Umbilical cord (tissue), 2 donors: ENCODE data around the gene LSG1. TPM values are rescaled to one million over a fixed set of nuclear protein-coding genes. Genes with fewer than 3 reads are reported as not detected.
"Not testable (repeated sequence)": the region's sequence is repeated elsewhere in the genome, so short reads cannot be mapped to it uniquely, and the experiment has no call there.

ENCODE experiments used
- DNase-seq: peaks from one replicate; pipeline ENCODE4 v3.0.0-alpha.2; 2015; ENCODE audit warnings: low spot score
- total RNA-seq: library from RNA; depleted of rRNA; stranded (reverse); fragments of >200 nt; gene quantifications from one replicate; pipeline ENCODE4 v1.2.3, GENCODE V29; 2014; ENCODE audit warnings: low replicate concordance; ENCODE audit not compliant: insufficient read depth

LSG1 gene
- total RNA-seq, 1 donor from 2014 or later: 34.9 TPM

DNA sequence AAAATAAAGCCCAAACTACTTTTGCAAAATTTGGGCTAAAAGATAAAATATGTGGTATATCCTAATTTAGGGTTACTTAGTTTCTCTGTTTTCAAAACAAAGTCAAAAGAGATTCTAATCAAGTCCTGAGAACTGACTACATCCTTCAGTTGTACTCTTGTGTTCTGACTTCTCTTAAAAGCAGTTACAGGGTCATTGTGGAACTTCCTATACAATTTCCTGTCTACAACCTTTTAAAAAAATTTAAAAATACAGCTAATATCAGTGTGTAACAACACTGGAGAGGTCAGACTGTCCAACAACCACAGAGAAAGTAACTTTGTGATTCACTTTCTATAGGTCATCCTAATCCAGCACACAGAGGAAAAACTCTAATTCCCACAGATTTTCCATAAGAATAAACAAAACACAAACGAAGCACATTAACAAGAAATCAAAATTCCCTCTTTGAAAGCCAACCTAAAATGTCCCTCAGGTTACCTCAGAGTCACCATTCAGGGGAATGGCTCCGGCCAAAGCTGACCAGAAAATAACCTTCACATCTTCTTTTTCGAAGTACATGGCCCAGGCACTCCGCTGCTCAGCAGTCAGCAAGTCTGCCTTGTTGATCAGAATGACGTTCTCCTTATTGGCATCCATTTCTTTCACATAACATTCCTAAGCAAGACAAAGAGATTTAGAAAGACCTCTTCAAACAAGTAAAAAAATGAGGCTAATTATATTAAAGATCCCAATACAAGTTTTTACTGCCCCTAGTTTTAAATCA is 13.3 kb downstream of the LSG1 start:
- no peak for DNase-seq

- DNase-seq: no peak
Observed at GRCh38 chr3:194657439-194657838, 14.6 kb downstream of the LSG1 start.

GRCh38 chr3:194654443-194654842 is 17.5 kb downstream of the LSG1 start:
- no peak for DNase-seq

DNA sequence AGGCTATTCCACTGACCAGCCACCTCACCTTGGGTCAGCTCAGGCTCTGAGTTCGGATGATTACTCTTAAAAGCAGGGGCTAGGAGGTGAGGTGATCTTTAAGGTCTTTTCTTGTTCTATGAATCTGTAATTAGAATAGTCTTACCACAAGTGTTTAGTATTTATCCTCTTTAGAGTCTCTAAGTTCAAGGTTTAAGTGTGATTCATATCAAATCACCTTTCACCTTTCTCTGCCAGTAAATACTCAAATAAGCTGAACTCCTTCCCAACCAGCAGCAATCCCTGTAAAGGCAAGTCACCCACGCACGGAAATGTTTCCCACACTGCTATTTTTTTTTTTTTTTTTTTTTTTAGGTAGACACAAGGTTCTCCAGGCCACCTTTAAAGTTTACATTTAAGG is 24.2 kb downstream of the LSG1 start:
- DNase-seq: no peak

DNA sequence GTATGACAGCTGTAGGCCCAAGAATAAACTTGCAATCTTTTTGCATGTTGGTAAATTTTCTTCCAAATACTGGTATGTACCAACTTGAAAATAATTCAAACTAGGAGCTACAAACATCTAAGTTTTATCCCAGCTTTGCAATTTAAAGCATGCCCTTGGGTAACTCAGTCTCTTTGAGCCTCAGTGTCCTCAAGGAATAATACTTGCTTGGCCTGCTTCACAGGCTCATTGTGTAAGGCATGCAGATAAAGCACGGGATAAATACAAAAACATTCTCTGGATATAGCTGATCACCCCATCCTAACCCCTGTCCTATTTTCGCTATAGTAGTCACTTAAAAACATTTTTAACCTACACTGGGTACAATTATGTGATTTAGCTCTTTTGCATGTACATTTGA is 29.2 kb downstream of the LSG1 start:
- DNase-seq: no peak

DNA sequence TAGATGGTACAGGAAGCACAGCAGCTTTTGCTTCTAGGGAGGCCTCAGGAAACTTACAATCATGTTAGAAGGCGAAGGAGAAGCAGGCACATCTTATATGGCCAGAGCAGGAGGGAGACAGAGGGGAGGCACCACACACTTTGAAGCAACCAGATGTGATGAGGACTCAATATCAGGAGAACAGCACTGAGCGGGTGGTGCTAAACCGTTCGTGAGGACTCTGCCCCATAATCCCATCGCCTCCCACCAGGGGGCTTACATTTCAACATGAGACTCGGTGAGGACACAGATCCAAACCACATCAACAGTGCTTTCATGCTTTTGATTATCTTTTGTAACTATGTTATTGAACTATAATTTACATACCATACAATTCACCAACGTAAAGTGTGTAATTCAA is 31.2 kb downstream of the LSG1 start:
- no peak for DNase-seq

GRCh38 chr3:194638991-194639605 is 32.9 kb downstream of the LSG1 start:
- DNase-seq: no peak

GRCh38 chr3:194637541-194638400 is 34.2 kb downstream of the LSG1 start:
- no peak for DNase-seq

DNA sequence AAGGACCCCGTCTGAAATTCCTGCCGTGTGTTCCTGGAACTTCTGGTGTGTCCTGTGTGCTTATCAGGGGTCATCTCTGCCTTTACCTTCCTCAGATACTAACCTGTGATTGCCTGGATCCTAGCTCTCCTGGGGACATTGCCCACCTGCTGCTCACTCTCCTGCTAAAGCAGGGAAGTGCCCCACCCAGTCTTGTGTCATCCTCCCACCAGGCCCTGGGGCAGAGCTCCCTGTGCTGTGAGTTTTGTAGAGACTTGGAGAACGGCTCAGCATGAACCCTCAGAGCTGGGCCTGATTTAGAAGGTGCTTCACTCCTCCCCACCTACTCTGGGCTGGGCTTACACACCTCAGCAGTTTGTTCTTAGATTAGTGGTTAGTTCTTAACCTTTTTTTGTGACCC is 34.9 kb downstream of the LSG1 start:
- no peak for DNase-seq

GRCh38 chr3:194633349-194634004 is 38.5 kb downstream of the LSG1 start, which contains the start of gene TMEM44:
Gene TMEM44 (minus strand): TSS chr3:194633419. CDS start chr3:194633215, 204 bp downstream.
- peak; percentile 70 for DNase-seq

GRCh38 chr3:194632809-194633348 is 39.1 kb downstream of the LSG1 start:
- DNase-seq: peak; percentile 29

DNA sequence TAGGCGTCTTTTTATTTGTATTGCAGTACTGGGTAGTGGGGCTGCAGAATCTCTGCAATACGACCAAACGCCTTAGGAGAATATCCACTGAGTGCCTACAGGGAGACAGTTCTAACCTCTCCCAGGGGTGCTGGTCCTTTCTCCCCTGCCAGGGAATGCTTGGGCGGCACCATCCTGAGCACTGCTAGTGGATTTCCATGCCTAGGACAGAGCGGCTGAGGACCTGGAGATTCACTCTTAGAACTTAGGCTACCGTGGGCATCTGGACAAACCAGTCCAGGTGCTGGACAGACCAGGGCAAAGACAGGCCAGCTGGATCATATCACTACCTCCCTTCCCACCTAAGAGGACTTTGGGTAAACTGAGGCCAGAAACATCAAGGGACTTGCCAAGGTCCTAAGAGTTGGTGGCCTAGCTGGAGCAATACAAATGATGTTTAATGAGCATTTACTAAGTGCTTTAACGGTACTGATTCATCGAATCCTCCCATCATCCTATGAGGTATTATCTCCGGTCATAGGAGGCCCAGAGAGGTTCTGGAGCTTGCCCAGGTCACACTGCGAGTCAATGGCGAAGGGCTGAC is 39.7 kb downstream of the LSG1 start:
- no peak for DNase-seq

- DNase-seq: no peak
Observed at GRCh38 chr3:194631696-194632095, 40.3 kb downstream of the LSG1 start.

DNA sequence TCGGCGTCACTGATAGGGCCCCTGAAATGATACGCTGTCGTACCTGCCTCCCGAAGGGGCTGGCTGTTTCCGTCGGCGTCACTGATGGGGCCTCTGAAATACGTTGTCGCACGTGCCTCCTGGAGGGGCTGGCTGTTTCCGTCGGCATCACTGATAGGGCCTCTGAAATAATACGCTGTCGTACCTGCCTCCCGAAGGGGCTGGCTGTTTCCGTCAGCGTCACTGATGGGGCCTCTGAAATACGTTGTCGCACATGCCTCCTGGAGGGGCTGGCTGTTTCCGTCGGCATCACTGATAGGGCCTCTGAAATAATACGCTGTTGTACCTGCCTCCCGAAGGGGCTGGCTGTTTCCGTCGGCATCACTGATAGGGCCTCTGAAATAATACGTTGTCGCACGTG is 41.3 kb downstream of the LSG1 start:
- not testable (repeated sequence) for DNase-seq

- DNase-seq: no peak
Observed at GRCh38 chr3:194624956-194625355, 47.0 kb downstream of the LSG1 start.

GRCh38 chr3:194623449-194624290 is 48.3 kb downstream of the LSG1 start:
- DNase-seq: no peak

DNA sequence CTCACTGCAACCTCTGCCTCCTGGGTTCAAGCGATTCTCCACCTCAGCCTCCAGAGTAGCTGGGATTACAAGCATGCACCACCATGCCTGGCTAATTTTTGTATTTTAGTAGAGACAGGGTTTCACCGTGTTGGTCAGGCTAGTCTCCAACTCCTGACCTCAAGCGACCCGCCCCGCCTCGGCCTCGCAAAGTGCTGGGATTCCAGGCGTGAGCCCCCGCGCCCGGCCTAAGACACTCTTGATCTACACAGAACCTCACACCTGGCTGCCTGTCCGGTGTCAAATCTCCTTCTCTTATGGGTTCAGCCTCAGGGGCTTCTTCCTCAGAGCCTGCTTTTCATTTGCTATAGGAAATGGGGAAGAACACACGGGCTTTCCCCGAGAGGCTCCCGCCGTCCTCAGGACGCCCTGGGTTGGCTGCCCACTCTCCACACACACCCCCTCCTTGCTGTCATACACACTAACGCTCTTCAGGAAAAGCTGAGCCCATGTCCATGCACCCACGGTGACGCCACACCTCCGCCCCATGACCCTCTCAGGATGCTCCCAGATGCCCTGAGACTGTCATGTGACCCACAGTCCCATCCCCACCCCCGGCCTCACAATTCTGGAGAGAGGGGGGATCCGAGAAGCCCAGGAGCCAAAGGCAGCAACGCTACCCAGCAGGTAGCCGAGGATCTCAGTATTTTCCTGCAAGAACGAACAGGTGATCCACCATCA is 49.2 kb downstream of the LSG1 start:
- DNase-seq: no peak

- DNase-seq: no peak
Observed at GRCh38 chr3:194621947-194622346, 50.0 kb downstream of the LSG1 start.

GRCh38 chr3:194620196-194620595 is 51.8 kb downstream of the LSG1 start:
- DNase-seq: no peak

- no peak for DNase-seq
Observed at GRCh38 chr3:194619741-194620140, 52.2 kb downstream of the LSG1 start.
